DMS114 treated with DMSO at 0.1 percent for 48 hours (cell line): ENCODE measurements around the gene CTSG.
"Not testable (repeated sequence)": the region's sequence is repeated elsewhere in the genome, so short reads cannot be mapped to it uniquely, and the experiment has no call there.

Experiments used
- DNase-seq: peaks from one replicate; lab custom pipeline; 2025; ENCODE audit not compliant: unreplicated experiment; lab: John Stamatoyannopoulos, UW

The CTSG gene

GRCh38 chr14:24549064-24549463, 27.0 kb downstream of the CTSG start:
- not testable (repeated sequence) for DNase-seq

GRCh38 chr14:24542346-24542936, 33.6 kb downstream of the CTSG start:
- no peak for DNase-seq

GRCh38 chr14:24535737-24536136, 40.3 kb downstream of the CTSG start:
- DNase-seq = no peak

- no peak for DNase-seq
Observed at GRCh38 chr14:24534286-24534685, 41.8 kb downstream of the CTSG start.

- not testable (repeated sequence) for DNase-seq
Observed at GRCh38 chr14:24525877-24526620, 50.0 kb downstream of the CTSG start.
